Stimulated activated CD8-positive, alpha-beta memory T cell treated with anti-CD3 and anti-CD28 coated beads, Interleukin-15, amount 100 ng/mL, for 1 hour (primary cell): ENCODE data around the gene CHN2.

ENCODE experiments used
- DNase-seq: peaks from one replicate; pipeline ENCODE4 v3.0.0-alpha.2; 2020; ENCODE audit warnings: low read depth

CHN2 gene

GRCh38 chr7:29228289-29229011 lies 33.9 kb downstream of the CHN2 start:
- no peak for DNase-seq

- no peak for DNase-seq
These were observed 34.5 kb downstream of the CHN2 start for GRCh38 chr7:29229066-29229465.

- DNase-seq, result no peak
These were observed 35.4 kb downstream of the CHN2 start for GRCh38 chr7:29229946-29230345.

GRCh38 chr7:29230871-29231345 lies 36.3 kb downstream of the CHN2 start:
- no peak for DNase-seq

GRCh38 chr7:29231671-29232232 lies 37.2 kb downstream of the CHN2 start:
- DNase-seq, result no peak

GRCh38 chr7:29234438-29234837 lies 39.9 kb downstream of the CHN2 start:
- no peak for DNase-seq

- DNase-seq, result no peak
These were observed 41.6 kb downstream of the CHN2 start for GRCh38 chr7:29236071-29236580.

GRCh38 chr7:29236649-29237048 lies 42.1 kb downstream of the CHN2 start:
- DNase-seq, result no peak

GRCh38 chr7:29237489-29237888 lies 42.9 kb downstream of the CHN2 start:
- DNase-seq, result no peak

GRCh38 chr7:29239638-29240037 lies 45.1 kb downstream of the CHN2 start:
- no peak for DNase-seq

GRCh38 chr7:29242265-29242664 lies 47.7 kb downstream of the CHN2 start:
- no peak for DNase-seq

- peak; percentile 6 for DNase-seq
These were observed 49.5 kb downstream of the CHN2 start for GRCh38 chr7:29243910-29244655.

- no peak for DNase-seq
These were observed 52.8 kb downstream of the CHN2 start for GRCh38 chr7:29247224-29247962.

GRCh38 chr7:29247963-29248236 lies 53.3 kb downstream of the CHN2 start:
- no peak for DNase-seq

- DNase-seq, result no peak
These were observed 54.3 kb downstream of the CHN2 start for GRCh38 chr7:29248713-29249382.

- no peak for DNase-seq
These were observed 54.8 kb downstream of the CHN2 start for GRCh38 chr7:29249383-29249750.

GRCh38 chr7:29249860-29250259 lies 55.3 kb downstream of the CHN2 start:
- no peak for DNase-seq

GRCh38 chr7:29253225-29253624 lies 58.6 kb downstream of the CHN2 start:
- no peak for DNase-seq

- no peak for DNase-seq
These were observed 60.0 kb downstream of the CHN2 start for GRCh38 chr7:29254591-29254990.

GRCh38 chr7:29255199-29255878 lies 60.8 kb downstream of the CHN2 start:
- DNase-seq, result no peak

GRCh38 chr7:29255906-29256692 lies 61.5 kb downstream of the CHN2 start:
- DNase-seq, result no peak
